GM18861 (cell line): ENCODE measurements around the gene ACTN1.

Experiments used
- ATAC-seq: cut with Tn5 transposase; IDR thresholded peaks from one replicate; pipeline ENCODE4 v1.9.1; 2021; ENCODE audit not compliant: unreplicated experiment

ACTN1 gene

DNA sequence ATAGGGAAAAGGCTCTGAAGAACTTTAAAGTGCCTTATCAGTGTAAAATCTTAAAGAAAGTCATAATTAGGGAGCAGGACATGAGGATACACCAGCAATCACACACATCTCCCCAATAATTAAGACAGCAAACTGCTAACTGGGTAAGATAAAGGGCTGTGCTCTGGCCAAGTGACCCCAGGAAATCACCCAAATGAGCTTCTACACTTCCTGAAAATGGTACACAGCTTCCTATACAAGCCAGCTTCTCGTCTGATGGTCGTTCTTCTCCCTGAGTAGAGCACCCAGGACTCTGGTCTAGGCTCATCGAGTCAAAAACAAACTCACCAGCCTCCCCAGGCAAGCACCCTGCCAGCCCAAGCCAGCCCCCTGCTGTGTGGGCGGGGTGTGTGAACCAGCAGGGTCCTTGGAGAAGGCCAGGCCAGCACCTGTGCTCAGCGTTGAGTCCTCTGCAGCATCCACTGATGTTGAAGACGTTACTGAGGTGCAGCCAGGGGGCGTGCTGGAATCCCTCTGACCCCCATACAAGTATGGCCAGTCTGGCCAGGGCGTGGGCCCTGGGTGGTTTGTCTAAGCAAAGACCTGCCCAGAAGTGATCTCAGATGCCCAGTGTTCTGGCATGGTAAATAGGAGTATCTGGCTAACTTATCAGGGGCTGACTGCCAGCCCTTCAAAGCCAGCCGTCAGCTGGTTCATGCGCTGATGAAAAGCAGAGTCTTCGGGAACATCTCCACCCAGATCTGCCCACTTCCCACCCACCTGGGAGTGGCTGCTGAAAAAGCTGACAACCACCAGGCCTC, 41.4 kb downstream of the ACTN1 start:
- ATAC-seq, result no peak

DNA sequence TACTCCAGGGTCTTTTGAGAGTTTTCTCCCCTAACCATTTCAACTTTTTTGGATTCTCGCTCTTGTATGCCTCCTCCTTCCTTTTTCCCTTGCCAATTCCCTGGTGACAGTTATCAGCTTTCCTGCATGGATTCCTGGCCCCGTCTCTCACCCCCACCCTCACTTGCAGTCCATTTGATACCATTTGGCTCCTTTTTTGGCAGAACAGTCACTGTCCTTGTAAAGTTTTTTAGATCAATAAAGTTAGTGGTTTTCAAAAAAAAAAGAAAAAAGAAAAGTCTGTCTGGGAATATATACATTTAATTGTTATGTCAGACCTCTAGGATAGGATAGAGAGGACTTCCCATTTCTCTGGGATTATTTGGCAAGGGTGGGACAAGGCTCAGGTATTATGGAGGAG, 42.1 kb downstream of the ACTN1 start:
- no peak for ATAC-seq

DNA sequence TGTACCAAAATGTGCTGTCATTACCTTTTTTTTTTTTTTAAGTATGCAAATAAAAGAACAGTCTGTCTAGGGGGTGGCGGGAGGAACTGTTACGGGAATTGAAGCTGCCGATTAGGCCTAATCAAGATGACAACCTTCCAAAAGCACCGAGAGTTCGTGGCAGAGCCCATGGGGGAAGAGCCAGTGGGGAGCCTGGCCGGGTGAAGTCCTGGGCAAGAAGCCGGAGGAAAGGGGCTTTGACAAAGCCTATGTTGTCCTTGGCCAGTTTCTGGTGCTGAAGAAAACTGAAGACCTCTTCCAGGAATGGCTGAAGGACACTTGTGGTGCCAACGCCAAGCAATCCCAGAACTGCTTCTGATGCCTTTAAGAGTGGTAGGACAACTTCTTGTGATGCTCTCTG, 42.6 kb downstream of the ACTN1 start:
- no peak for ATAC-seq

DNA sequence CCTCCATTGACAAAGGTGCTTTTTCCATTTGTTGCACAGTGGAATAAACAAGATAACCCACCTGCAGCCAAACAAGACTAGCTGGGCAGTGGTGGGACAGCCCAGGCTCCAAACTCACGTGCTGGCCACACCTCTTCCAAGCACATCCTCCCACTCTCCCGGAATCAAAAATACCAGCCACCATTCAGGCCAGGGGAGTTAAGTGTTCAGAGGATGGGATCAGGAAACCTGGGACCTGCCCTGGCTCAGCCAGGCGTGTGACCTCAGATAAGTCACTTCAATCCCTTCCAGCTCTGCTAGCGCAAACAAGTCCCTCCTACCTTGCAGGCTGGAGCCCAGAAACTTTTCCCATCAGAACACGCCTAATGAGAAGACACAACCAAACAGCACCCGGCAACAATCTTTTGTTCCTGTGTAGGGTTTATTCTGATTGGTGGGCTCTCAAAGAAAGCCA, 43.3 kb downstream of the ACTN1 start:
- no peak for ATAC-seq

DNA sequence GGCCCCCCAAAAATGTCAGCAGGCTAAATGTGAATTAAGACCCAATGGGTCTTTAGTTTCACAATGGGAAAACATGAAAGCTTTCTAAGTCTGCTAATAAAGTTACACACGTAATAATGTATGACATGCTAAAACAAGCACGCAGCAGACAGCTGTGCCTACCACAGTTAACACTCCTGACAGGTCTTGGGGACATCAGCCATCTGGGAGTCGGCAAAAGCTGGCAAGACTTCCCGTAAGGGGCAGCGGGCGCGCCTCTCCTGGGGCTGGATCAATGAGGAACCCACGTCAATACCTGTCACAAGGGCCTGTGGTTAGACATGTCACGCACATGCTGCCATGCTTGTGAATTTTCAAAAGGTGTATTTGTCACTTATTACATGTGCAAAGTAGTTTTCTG, 45.0 kb downstream of the ACTN1 start:
- no peak for ATAC-seq

DNA sequence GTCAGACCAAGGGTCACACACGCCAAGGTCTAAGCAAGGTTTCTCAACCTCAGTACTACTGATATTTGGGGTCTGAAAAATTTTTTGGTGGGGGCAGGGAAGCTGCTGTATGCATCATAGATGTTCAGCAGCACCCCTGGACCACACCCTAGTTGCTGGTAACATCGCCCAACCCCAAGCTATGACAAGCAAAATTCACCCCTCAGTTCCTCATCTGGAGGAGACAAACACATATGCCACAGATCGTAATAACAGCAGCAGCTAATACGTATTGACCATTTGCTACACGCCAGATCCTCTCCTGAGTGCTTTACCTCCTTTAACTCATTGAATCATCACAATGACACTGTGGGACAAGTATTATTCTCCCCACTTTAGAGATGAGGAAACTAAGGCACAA, 46.4 kb downstream of the ACTN1 start:
- no peak for ATAC-seq

DNA sequence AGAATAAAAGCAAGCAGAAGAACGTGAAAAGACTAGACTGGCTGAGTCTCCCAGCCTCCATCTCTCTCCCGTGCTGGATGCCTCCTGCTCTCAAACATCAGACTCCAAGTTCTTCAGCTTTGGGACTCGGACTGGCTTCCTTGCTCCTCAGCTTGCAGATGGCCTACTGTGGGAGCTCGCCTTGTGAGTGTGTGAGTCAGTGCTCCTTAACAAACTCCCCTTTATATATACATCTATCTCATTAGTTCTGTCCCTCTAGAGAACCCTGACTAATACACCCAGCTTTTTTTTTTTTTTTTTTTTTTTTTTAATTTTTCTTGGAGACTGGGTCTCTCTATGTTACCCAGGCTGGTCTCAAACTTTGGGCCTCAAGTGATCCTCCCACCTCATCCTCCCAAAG, 46.9 kb downstream of the ACTN1 start:
- ATAC-seq, result no peak

DNA sequence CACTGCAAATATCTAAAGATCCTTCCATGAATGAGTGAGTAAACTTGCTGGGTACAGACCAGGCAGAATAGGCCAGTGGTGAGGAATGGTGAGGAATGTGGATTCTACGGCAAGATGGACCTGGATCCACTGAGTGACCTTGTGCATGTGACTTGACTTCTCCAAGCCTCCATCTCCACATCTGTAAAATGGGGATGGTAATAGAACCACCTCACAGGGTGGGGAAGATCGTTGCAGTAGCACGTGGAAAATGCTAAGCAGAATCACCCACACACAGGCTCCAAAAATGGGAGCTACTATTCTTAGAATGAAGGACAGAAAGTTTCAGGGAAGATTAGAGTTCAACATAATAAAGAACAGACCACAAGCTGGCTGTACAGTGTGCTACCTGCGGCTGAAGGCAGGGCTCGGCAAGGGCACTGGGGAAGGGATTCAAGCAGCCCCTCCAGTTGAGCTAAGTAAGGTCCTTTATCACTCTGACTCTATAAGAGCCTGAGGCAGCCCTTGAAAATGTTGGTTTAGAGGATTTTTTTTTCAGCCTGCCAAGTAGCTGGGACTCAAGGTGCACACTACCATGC, 47.5 kb downstream of the ACTN1 start:
- no peak for ATAC-seq

DNA sequence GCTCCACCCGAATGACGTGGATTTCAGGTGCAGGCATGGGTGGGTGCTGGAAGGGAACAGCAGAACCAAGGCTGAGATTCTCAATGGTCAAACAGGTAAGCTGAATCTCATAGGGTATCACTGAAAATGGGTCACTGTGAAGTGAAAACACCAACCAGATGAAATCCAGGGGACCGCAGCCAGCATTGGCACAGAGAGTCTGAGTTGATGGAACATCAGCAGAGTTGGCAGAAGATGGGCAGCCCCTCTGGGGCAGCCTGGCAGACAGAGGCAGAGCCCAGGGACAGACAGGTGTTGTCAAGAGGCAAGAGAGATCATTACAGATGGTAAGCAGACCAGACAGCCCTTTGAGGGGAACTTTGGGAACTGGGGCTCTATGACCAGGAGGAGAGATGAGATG, 48.0 kb downstream of the ACTN1 start:
- no peak for ATAC-seq

DNA sequence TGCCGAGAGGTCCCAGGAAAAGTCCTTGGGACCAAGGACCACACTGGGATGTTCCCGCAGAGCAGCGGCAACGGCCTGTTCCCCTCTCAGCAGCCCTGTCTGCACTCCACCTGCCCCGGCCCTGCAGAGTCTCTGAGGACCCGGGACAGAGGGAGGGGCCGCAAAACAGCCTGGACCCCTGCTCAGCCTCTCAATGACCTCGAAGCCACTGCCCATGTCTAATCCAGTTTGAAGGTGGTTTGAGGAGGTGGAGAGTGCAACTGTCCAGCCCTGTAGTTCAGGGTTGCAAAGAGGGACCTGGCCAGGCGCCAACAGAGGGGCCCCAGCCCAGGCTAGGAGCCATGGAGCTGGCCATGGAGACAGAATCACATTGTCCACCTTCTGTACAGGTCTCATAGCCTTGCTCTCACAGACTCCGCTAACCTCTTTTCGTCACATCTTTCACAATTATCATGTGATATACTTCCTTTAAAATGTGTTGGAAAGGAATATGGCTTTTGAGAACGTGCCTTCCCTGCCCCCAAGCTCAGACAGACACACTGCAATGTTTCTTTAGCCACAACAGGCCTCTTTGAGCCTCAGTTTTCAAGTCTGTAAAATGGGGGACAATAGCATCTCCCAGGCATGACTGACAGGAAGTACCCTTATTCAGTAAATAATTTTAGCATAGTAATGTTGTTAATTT, 49.3 kb downstream of the ACTN1 start:
- ATAC-seq, result no peak

DNA sequence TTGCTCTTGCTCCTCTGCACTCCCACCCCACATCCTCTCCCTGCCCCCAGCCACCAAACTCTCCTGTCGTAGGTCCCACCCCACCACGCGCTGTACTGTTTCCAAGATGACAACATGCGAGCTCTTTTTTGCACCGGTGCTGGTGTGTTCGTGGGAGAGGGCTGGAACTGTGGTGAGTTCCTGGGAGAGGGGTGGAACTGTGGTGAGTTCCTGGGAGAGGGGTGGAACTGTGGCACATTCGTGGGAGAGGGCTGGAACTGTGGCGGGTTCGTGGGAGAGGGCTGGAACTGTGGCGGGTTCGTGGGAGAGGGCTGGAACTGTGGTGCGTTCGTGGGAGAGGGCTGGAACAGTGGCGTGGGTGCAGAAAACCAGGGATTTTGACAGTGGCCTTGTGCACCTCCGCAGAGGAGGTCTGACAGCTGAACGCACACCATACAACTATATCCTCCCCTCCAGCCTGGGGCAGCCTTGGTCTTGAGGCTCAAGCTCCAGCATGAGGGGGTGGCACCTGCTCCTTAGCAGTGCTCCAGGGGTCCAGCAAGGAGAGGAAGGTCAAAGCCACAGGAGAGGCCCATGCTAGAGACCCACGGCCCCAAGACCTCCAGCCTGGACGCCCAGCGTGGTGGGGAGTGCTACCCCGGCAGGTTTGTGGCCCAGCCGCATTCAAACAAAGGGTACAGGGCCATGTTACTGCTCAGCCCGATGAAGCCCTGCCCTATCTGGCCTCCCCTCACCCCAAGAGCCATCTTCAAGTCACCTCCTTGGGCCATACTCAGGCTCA, 50.1 kb downstream of the ACTN1 start:
- ATAC-seq, result no peak

DNA sequence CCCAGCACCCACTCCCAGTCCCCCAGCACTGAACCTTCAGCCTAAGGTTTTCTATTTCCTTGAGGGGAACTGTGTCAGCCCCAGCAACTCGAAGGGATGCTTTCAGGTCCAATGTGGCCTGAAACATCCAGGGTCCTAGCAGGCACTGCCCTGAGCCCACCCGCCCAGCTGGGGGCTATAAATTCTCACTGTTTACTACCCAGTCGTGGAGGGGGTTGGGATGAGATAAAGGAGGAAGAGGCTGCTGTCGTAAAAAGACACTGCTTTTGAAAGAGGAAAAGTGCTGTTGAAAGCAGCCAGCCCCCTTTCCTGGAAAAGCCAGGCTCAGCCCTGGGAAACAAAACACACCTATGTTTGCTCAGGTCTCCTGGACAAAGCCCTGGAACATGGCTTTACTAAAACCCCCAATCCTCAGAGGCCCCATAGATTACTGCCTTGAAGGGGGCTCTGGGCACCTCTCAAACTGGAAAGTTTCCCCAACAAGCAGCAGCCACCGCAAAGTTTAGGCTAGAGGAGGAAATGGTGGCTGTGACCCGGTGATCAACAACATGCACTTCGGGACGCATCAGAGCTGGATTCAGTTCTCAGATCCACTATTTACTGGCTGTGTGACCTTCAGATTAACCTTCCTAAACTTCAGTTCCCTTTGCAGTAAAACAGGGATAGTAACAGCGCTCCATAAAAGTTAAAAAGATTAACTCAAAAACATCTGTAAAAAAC, 51.0 kb downstream of the ACTN1 start:
- ATAC-seq, result no peak

DNA sequence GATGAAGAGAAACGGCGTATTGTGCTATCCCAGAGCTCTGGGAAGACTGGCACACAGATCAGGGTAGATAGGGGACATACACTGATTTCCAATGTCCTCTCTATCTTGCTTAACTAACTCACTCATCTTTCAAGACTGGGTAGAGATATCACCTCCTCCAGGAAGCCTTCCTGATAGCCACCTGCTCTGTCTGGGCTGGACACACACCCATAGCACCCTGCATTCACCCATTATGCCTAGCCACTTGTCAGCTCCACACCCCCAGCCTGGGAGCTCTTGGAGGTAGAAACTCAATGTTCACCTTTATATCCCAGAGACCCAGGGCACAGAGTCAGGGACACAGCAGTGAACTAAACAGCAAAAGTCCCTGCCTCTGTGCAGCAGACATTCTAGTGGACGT, 52.0 kb downstream of the ACTN1 start:
- no peak for ATAC-seq

DNA sequence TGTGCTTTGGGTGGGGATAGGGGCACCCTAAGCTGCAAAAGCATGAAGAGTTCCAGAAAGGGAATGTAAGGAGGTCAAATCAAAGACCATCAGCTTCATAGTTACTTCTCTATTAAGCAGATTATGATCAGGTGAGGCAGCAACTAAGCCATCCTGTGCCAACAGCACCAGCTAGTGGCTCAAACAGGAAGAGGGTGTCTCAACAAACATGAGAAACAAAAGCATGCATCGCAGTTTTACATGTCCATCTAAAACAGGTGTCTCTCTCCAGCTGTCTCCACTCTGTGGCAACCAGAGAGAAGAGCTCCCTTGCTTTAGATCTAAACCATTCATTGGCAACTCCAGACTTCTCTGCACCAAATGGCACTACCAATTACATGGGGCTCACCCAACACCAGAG, 52.9 kb downstream of the ACTN1 start:
- ATAC-seq, result no peak

DNA sequence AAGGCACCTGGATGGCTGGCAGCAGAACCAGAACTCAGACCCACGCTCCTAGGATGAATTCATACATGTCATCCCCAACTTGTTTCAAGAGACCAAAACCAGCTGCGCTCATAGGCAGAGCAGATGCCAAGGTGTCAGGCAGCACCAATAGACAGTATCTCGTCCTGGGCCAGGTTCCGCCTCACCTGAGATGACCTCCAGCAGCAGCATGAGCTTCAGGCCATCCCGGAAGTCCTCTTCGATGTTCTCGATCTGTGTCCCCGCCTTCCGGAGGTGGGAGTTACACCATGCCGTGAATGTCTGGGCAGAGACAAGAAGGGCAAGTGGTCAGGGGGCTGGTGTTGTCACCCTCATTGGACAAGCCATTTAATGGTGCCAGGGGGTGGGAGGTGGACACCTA, 53.7 kb downstream of the ACTN1 start:
- no peak for ATAC-seq

DNA sequence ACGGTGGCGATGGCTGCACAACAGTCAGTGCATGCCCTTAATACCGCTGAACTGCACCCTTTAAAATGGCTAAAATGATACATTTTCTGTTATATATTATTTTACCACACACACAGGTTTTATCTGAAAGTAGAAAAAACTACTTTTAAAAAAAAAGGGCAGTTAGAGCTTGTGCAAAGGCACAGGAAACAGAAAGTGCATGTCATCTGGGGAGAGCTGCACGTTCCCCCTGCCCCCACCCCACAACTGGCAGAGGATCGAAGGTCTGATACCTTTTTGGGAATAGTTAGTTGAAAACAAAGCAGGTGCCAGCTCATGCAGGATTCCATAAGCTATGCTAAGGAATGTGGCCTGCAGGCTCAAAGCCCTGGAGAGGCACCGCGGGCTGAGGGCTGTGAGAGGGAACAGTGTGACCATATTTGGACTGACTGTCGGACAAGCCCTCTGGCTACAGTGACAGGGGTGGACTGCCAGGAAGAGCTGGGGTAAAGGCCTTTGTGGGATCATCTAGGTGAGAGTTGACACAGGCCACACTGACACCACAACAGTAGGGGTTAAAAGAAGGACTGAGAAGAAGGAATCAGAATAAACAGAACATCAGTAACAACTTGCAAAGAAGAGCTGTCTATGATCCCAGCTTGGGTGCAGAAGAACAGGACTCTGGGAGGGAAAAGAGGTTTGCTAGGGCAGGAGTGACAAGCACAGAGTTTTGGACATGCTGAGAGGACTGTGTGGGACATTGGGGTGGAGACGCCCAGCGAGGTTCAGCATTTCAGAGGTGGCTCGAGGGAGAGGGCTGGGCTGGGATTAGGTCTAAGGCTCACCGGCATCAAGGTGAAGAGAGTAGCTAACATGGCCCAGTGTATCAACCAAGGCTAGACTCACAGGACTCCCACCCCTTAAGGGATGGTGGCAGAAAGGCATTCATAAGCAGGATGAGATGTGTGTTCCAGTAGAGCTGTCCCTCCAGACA, 54.6 kb downstream of the ACTN1 start:
- no peak for ATAC-seq

DNA sequence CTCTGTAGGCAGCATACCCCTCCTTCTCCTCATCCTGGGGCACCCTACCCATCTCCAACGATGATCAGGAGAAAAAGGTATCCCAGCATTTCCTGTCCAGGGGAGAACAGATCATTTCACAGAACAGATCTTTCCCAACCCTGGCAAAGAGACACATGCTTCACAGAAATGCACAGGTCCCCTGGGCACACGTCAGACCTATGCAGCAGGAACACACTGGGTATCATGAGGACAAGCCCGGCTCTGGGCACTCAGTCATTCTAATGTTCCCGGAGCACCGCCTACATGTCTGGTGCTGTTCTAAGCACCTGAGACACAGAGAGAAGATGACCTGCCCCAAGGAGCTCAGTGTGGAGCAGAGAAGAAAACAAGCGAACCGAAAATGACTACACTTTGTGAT, 56.2 kb downstream of the ACTN1 start:
- ATAC-seq, result no peak

DNA sequence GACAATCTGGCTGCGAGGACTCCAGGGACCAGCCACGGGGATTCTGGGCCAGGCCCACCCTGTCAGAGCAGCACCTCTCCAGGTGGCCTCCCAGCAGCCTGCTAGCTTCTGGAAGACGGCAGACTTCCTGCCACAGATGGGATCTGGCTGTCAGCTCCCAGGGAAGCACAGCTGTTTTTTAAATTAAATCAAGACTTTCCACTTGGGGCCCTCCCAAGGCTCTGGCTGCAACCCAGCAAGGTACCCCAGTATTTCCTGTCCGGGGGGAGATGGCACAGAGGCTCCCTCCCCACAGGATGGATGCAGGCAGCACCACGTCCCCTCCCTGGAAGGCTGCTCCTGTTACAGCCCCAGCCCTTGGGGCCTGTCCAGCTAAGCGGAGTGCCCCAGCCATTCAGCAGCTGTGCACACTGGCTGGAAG, 56.9 kb downstream of the ACTN1 start:
- no peak for ATAC-seq

DNA sequence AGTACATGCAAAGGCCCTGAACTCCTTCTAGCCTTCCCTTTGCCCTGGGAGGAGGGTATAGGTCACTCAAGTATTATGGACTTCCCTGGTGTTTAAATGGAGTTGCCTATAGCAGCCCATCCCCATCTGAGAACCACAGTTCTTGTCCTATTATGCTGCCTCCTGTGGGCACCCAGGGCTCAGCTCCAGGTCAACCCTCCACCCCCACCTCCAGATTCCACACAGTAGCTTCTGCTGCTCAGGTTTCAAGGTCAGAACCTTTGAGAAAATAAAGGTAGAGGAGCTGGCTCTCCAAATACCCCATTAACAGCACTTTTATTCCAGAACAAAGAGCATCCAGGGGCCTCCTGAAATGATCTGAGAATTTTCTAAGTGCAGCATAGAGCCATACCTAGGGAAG, 57.4 kb downstream of the ACTN1 start:
- ATAC-seq, result no peak

DNA sequence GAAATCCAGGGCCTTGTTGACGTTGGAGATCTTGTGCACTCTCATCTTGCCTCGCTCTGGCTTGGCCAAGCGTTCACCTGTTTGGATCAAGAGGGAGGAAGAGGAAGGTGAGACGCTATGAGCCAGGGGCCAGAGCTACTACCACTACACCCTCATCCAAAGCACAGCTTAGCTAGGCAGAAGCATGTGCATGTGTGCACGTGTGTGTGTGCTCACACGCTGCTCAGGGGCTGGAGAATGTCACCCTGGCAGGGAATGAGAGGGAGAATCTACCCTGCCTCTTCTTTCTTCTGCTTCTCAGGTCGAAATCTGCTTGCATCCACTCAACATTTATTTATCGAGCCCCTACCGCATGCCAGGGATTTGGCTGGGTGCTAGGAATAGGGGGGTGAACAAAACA, 58.1 kb downstream of the ACTN1 start:
- ATAC-seq, result no peak
